Measurements from ENCODE around the gene ELP1.
"Not testable (repeated sequence)": the region's sequence is repeated elsewhere in the genome, so short reads cannot be mapped to it uniquely, and the experiment has no call there.

Gene ELP1

GRCh38 chr9:108852079-108852478 lies 81.8 kb downstream of the ELP1 start:
- no peak for DNase-seq

- no peak for DNase-seq
Measured at GRCh38 chr9:108851138-108851537, 82.8 kb downstream of the ELP1 start.

DNA sequence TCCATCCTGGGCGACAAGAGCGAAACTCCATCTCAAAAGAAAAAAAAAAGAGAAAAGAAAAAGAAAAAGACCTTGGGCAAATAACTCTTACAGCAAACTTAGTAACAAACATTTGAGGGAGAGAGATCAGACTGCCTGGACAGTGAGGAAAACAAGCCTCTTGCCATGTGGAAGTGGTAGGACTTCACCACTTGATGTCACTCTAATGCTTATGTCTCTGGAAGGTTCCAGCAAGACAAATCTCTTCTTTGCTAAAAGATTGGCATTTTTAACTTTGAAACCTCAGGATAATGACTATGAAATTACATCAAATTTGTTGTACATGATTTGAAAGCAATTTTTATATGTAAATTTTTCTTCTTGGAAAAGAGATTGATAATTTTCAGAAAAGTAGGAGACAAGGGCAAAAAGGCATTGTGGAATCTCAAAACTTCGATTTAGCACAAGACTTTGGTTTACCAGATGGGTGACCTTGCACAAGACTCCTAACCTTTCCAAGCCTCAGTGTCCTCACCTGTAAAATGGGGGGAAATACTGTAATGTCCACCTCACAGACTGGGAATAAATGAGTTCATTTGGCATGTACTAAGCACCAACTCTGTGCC lies 83.5 kb downstream of the ELP1 start:
- no peak for DNase-seq

- peak; percentile 9 for DNase-seq
Measured at GRCh38 chr9:108848296-108848695, 85.6 kb downstream of the ELP1 start.

GRCh38 chr9:108845947-108846346 lies 88.0 kb downstream of the ELP1 start:
- DNase-seq: no peak

DNA sequence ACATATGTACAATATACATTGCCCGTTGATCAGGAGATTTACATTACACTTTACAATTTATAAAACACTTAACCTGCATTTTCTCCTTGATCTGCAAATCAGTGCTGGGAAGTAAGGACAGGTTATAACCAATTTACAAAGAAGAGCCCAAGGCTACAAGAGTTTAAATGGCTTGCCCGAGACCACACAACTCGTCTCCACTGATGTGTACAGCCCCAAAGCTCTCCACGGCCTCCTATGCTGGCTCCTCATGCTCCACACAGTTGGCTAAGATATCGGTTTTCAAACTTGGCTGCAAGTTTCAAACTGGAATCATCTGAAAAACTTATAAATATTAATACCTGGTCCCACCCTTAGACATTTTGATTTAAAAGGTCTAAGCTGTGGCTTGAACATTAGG lies 88.4 kb downstream of the ELP1 start:
- DNase-seq: no peak

DNA sequence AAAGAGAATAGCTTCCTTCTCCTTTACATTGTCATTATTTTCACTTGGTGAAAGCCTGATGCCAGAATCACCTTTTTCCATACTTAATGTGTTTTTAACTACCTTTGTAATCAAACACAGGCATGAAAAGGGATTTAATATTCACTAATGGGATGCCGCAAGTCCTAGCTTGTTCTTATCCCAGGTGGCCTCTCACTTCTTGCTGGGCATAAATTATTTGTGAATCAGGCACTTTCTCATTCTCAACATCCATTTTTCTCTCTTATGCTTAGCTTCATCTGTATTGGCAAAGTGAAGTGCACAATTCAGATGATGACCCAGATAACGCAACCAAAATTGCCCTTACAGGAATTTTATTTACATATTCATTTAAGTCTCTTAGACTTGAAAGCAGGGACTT lies 89.1 kb downstream of the ELP1 start:
- DNase-seq: peak; percentile 12

GRCh38 chr9:108844391-108844790 lies 89.5 kb downstream of the ELP1 start:
- no peak for DNase-seq

DNA sequence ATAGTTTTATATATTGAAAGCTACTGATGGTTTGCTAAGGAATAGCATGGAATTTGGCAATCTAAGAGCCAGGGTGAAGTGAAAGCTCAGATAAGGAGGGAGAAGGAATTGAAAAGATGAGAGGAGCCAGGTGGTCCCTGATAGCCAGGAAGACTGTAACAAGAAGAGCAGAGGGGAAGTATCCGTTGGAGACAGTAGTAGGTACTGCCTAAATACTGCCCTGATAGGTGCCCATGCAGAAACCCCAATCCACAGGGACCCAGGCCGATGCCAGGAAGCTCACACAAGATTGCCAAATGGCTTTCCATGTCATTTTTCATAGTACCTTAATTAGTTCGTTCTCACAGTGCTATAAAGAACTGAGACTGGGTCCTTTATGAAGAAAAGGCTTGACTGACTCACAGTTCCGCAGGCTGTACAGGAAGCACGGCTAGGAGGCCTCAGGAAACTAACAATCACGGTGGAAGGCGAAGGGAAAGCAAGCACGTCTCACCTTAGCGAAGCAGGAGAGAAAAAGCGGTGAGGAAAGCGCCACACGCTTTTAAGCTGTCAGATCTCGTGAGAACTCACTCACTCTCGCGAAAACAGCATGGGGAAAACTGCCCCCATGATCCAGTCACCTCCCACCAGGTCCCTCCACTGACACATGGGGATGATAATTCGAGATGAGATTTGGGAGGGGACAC lies 91.2 kb downstream of the ELP1 start:
- no peak for DNase-seq

GRCh38 chr9:108839561-108839960 lies 94.4 kb downstream of the ELP1 start:
- DNase-seq: not testable (repeated sequence)

DNA sequence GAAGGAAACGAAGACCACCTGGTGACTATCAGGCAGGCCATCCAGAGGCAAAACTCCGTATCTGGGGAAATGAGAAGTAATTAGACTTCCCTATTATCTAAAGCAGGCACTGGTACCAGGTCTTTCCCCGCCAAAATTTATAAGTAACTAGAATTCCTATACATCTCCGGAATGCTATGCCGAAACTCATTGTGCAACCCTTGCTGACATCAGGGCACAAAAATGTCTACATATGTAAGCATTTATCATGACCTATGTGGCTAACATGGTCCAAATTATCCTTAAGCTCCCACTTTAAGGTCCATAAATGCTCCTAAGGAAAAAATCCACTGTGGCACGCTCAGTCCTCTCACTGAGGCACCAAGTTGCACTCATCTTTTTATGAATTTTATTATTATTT lies 95.9 kb downstream of the ELP1 start:
- no peak for DNase-seq

DNA sequence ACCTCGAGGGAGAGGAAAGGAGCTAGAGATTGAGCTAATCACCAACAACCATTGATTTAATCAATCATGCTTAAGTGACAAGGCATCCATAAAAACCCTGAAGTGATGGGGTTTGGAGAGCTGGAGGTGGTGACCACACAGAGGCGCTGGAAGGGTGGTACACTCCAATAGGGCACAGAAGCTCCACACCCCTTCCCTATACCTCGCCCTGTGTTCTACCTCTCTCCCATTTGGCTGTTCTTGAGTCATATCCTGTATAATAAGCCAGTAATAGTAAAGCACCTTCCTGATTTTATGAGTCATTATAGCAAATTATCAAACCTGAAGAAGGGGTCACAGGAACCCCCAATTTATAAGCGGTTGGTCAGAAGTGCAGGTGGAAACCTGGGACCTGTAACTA lies 96.4 kb downstream of the ELP1 start:
- DNase-seq: no peak

GRCh38 chr9:108836781-108837180 lies 97.1 kb downstream of the ELP1 start:
- DNase-seq: no peak

GRCh38 chr9:108836319-108836718 lies 97.6 kb downstream of the ELP1 start:
- no peak for DNase-seq

DNA sequence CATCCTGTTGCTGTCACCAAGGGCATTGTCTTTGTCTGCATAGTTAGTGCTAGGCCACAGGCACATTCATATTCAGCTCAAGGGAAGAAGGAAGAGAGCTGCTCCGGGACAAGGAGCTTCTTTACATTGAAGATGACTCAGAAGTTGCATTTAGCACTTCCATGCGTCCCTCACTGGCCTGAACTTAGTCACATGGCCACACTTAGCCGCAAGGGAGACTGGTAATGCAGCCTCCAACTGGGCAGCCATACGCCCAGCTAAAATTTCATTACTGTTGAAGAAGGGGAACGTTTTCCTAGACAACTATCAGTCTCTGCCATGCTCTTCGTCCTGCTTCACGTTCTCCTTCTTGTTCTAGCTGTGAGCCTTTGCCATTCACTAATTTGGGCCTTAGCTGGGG lies 98.1 kb downstream of the ELP1 start:
- DNase-seq: no peak

- DNase-seq: no peak
Measured at GRCh38 chr9:108834959-108835665, 98.8 kb downstream of the ELP1 start.

GRCh38 chr9:108832179-108832500 lies 101.8 kb downstream of the ELP1 start:
- no peak for DNase-seq

- no peak for DNase-seq
Measured at GRCh38 chr9:108831496-108832178, 102.3 kb downstream of the ELP1 start.

- DNase-seq: no peak
Measured at GRCh38 chr9:108830272-108830671, 103.7 kb downstream of the ELP1 start.

DNA sequence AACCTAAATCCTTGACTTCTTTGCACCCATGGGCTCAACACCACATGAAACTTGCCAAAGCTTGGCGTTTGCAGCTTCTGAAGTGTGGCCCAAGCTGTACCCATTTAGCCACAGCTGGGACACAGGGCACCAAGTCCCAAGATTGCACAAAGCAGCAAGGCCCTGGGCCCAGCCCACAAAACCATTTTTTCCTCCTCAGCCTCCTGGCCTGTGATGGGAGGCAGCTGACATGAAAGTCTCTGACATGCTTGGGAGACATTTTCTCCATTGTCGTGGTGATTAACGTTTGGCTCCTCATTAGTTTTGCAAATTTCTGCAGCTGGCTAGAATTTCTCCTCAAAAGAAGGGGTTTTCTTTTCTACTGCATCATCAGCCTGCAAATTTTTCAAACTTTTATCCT lies 110.1 kb downstream of the ELP1 start:
- no peak for DNase-seq

Data from NCI-H774 (cell line).